Loucy (cell line): ENCODE results near the gene TFEB.

Source experiments
- EZH2phosphoT487 ChIP-seq: fragments of 200-600 bp; IDR thresholded peaks from 2 replicates; pipeline ENCODE4 v1.6.1; 2018; ENCODE audit warnings: antibody characterized with exemption, mild to moderate bottlenecking, moderate library complexity, borderline replicate concordance
- TF ChIP-seq, protein P1 (sequence below): fragments of 200-600 bp; sonication (generic); conservative IDR thresholded peaks from 2 replicates; pipeline ENCODE4 v1.5.1; 2014; ENCODE audit warnings: mild to moderate bottlenecking, antibody characterized with exemption, low read length

DNA sequence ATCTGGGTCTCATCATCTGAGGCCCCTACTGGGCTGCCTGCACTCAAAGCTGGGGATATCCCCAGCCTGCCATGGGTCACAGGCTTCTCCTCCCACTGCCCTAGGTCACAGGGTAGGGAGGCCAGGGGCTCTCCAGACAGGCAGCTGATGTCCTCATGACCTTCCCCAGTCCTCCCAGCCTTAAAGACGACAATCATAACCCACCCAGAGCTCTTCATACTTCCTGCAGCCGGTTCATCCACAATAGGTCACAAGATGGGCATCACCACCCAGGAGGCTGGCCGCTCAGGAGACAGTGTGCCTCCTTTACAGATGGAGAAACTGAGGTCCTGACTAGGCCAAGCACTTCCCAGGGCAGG, 15.2 kb downstream of the TFEB start:
- TF ChIP-seq EZH2phosphoT487, result no peak
- TF ChIP-seq, protein P1, sequence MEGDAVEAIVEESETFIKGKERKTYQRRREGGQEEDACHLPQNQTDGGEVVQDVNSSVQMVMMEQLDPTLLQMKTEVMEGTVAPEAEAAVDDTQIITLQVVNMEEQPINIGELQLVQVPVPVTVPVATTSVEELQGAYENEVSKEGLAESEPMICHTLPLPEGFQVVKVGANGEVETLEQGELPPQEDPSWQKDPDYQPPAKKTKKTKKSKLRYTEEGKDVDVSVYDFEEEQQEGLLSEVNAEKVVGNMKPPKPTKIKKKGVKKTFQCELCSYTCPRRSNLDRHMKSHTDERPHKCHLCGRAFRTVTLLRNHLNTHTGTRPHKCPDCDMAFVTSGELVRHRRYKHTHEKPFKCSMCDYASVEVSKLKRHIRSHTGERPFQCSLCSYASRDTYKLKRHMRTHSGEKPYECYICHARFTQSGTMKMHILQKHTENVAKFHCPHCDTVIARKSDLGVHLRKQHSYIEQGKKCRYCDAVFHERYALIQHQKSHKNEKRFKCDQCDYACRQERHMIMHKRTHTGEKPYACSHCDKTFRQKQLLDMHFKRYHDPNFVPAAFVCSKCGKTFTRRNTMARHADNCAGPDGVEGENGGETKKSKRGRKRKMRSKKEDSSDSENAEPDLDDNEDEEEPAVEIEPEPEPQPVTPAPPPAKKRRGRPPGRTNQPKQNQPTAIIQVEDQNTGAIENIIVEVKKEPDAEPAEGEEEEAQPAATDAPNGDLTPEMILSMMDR, result no peak
